D721Med (cell line): ENCODE results near the gene GMPPB.

ENCODE experiments used
- DNase-seq: peaks from one replicate; pipeline ENCODE4 v3.0.0; 2011; ENCODE audit warnings: low spot score; ENCODE audit not compliant: insufficient read length
- FAIRE-seq: peaks from 2 replicates; lab custom pipeline; 2011; peaks lifted over from hg19 to GRCh38; lab: Jason Lieb, UNC
- TF ChIP-seq, protein P1 (sequence below): IDR thresholded peaks from 2 replicates; pipeline ENCODE4 v1.5.1; 2012; ENCODE audit warnings: mild to moderate bottlenecking, control low read depth; ENCODE audit not compliant: insufficient read depth; ENCODE audit errors: missing control alignments

The GMPPB gene

DNA sequence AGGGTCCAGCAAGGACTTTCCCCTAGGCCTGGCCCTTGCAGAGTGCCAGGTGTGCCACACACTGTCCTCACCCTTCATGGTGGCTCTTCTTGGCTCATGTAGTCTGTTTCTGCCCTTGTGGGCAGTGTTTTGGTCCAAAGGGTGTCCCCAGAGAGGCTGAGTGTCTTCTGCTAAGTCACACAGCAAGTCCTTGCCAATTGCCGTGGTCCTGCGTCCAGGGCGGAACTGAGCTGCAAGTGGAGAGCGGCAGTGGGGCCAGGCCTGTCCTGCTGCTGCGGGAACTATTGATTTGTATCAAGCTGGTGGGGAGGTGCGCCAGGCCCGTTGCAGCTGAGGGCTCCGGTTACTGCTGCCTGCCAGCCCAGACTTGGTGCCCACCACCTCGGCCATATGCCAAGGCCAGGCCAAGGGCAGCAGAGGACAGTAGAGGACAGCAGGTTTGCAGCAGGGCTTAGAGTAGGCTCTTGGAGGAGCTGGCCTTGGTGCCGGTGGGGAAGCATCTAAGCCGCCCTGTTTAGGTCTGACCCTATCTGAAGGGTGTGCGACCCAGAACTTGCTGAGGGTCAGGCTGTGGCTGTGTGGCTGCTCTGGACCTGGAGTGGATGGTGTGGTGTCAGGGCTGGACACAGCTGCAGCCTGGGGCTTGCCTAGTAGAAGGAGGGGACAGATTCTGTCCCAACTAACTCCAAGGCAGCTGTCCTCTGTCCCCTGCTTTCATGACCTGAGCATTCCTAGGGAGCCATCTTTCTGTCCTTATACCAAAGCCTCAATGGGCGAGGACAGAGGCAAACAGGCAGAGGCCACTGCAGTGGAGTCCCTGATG is 8.8 kb downstream of the GMPPB start:
- no peak for FAIRE-seq
- no peak for DNase-seq
- TF ChIP-seq, protein P1, sequence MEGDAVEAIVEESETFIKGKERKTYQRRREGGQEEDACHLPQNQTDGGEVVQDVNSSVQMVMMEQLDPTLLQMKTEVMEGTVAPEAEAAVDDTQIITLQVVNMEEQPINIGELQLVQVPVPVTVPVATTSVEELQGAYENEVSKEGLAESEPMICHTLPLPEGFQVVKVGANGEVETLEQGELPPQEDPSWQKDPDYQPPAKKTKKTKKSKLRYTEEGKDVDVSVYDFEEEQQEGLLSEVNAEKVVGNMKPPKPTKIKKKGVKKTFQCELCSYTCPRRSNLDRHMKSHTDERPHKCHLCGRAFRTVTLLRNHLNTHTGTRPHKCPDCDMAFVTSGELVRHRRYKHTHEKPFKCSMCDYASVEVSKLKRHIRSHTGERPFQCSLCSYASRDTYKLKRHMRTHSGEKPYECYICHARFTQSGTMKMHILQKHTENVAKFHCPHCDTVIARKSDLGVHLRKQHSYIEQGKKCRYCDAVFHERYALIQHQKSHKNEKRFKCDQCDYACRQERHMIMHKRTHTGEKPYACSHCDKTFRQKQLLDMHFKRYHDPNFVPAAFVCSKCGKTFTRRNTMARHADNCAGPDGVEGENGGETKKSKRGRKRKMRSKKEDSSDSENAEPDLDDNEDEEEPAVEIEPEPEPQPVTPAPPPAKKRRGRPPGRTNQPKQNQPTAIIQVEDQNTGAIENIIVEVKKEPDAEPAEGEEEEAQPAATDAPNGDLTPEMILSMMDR, result no peak

GRCh38 chr3:49713336-49714105 is 10.2 kb downstream of the GMPPB start:
- FAIRE-seq (no peak), DNase-seq (no peak)
- TF ChIP-seq, protein P1, result no peak

DNA sequence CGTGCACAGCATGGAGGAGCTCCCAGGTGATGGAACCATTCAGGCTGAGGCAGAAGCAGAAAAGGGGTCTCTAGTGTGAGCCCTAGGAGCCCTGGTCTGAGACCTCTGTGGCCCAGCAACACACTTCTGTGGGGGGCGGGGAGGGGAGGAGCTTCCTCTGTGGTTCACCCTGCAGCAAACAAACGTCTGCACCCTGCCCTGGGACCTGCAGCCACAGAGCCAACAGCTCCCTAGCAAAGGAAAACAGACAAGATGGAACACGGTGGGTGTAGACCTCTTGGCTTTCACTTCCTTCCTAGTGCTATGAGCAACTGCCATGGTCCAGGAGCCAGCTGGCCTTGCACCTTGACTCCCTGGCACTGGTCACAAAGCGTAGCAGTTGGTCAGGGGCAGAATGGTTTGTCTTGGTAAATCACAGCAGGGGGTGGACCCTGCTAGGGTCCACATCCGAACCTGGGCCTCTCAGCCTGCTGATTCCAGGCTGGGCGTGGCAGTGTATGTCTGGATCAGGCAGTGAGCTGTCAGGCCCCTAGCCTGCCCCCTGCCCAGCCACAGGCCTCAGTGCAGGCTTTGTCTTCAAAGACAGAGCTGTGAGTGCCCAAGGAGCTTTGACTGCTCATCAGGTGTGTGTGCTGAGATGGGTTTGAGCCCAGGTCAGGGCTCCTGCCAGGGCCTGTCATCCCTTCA is 11.0 kb downstream of the GMPPB start:
- DNase-seq (no peak), FAIRE-seq (no peak)
- TF ChIP-seq, protein P1, result no peak

- FAIRE-seq, result no peak
- DNase-seq, result no peak
- TF ChIP-seq, protein P1, result no peak
Observed at GRCh38 chr3:49712166-49712565, 11.6 kb downstream of the GMPPB start.

DNA sequence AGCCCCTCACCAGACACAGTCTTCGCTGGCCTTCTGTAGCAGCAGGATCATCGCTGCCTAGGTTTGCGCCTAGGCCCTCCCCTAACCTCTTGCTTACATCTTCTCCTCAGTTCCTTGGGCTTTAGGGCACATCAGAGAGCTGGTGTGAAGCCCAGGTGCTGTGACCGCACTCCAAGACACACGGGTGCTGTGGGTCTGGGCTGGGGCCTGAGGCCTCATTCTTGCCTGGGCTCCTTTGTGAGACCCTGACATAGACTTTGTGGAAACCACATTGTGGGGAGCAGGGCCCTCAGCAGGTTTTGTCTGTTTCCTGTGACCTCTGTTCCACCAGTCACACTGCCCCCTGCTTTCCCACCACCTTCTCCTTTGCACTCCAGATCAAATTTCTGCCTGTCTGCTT is 12.3 kb downstream of the GMPPB start:
- DNase-seq (no peak), FAIRE-seq (no peak)
- TF ChIP-seq, protein P1, result no peak

- TF ChIP-seq, protein P1, result no peak
- FAIRE-seq (no peak), DNase-seq (no peak)
Observed at GRCh38 chr3:49709852-49710251, 13.9 kb downstream of the GMPPB start.
